HepG2 (cell line): ENCODE results near the gene ZNF416. TPM values are rescaled to one million over a fixed set of nuclear protein-coding genes. Genes with fewer than 3 reads are reported as not detected.
A peak's percentile ranks its signal among the peaks of the same experiment; 100 is the strongest.

Experiments used
- CBFB ChIP-seq: sonication (generic); formaldehyde crosslinking; IDR thresholded peaks from 2 replicates; pipeline ENCODE4 v1.4.0; 2020; ENCODE audit warnings: missing genetic modification reagents
- FOSL1 ChIP-seq: sonication (generic); formaldehyde crosslinking; IDR thresholded peaks from 2 replicates; pipeline ENCODE4 v1.9.0; 2021; ENCODE audit warnings: missing genetic modification reagents, borderline replicate concordance
- FOXK1 ChIP-seq: sonication (generic); formaldehyde crosslinking; IDR thresholded peaks from 2 replicates; pipeline ENCODE4 v1.4.0; 2020; ENCODE audit warnings: low read depth, missing genetic modification reagents, borderline replicate concordance
- FOXK2 ChIP-seq: fragments of 450-650 bp; IDR thresholded peaks from 2 replicates; pipeline ENCODE4 v1.6.1; 2016
- GFI1 ChIP-seq: sonication (generic); formaldehyde crosslinking; IDR thresholded peaks from 2 replicates; pipeline ENCODE4 v1.5.0; 2020; ENCODE audit warnings: missing genetic modification reagents, mild to moderate bottlenecking, borderline replicate concordance
- HCFC1 ChIP-seq: fragments of 150-350 bp; IDR thresholded peaks from 2 replicates; pipeline ENCODE4 v1.6.1; 2014; ENCODE audit warnings: low read depth, low read length
- MIER3 ChIP-seq: IDR thresholded peaks from 2 replicates; pipeline ENCODE4 v1.6.1; 2016; ENCODE audit warnings: missing compliant biosample characterization, borderline replicate concordance
- RFXANK ChIP-seq: IDR thresholded peaks from 2 replicates; pipeline ENCODE4 v1.6.1; 2016
- SMAD3 ChIP-seq: sonication (generic); formaldehyde crosslinking; IDR thresholded peaks from 2 replicates; pipeline ENCODE4 v1.4.0; 2020; ENCODE audit warnings: missing genetic modification reagents
- SP1 ChIP-seq, 2 experiments: fragments of 450-650 bp in 1 of 2; sonication (generic) in 1 of 2; formaldehyde crosslinking in 1 of 2; IDR thresholded peaks; 2 replicates each; pipeline versions ENCODE4 v1.4.0 to v1.6.1; 2016 to 2020; ENCODE audit warnings: missing genetic modification reagents in 1 of 2
- SRSF9 ChIP-seq: fragments of 200-400 bp; formaldehyde crosslinking; IDR thresholded peaks from 2 replicates; pipeline ENCODE4 v1.6.1; 2018; ENCODE audit warnings: borderline replicate concordance, mild to moderate bottlenecking, low read depth, low read length; ENCODE audit not compliant: insufficient read depth, poor library complexity, severe bottlenecking
- SUZ12 ChIP-seq: fragments of 150-350 bp; IDR thresholded peaks from 2 replicates; pipeline ENCODE4 v1.6.1; 2014; ENCODE audit warnings: low read depth, low read length
- ZMAT3 ChIP-seq: sonication (generic); formaldehyde crosslinking; conservative IDR thresholded peaks from 2 replicates; pipeline ENCODE4 v1.7.0; 2021; ENCODE audit warnings: missing genetic modification reagents
- ZNF205 ChIP-seq: IDR thresholded peaks from 2 replicates; pipeline ENCODE4 v1.6.1; 2018; ENCODE audit warnings: missing biosample characterization, missing genetic modification reagents
- ZNF235 ChIP-seq: sonication (generic); formaldehyde crosslinking; IDR thresholded peaks from 2 replicates; pipeline ENCODE4 v1.8.1; 2023; ENCODE audit warnings: mild to moderate bottlenecking, missing genetic modification reagents, borderline replicate concordance
- ZNF33B ChIP-seq: sonication (generic); formaldehyde crosslinking; IDR thresholded peaks from 2 replicates; pipeline ENCODE4 v1.5.1; 2020; ENCODE audit warnings: mild to moderate bottlenecking, missing genetic modification reagents
- ZNF564 ChIP-seq: sonication (generic); formaldehyde crosslinking; IDR thresholded peaks from 2 replicates; pipeline ENCODE4 v1.8.1; 2023; ENCODE audit warnings: mild to moderate bottlenecking, missing genetic modification reagents
- ZNF768 ChIP-seq: sonication (generic); formaldehyde crosslinking; IDR thresholded peaks from 2 replicates; pipeline ENCODE4 v1.4.0; 2020; ENCODE audit warnings: missing genetic modification reagents
- ZNF790 ChIP-seq: sonication (generic); formaldehyde crosslinking; IDR thresholded peaks from 2 replicates; pipeline ENCODE4 v1.8.0; 2022; ENCODE audit warnings: missing genetic modification reagents, mild to moderate bottlenecking, borderline replicate concordance
- ZSCAN30 ChIP-seq: sonication (generic); formaldehyde crosslinking; IDR thresholded peaks from 2 replicates; pipeline ENCODE4 v1.5.0; 2020; ENCODE audit warnings: mild to moderate bottlenecking, missing genetic modification reagents
- polyA plus RNA-seq, 8 experiments: library from polyadenylated mRNA; depleted of rRNA in 3 of 8; stranded (reverse) in 7 of 8; unstranded in 1 of 8; fragments of >200 nt; fragmentation: Illumina TruSeq in 4 of 8; extraction: Trizol in 4 of 8; gene quantifications; 2 replicates each; pipeline versions ENCODE4 v1.2.1 to v1.2.3, GENCODE V29; 2011 to 2016; ENCODE audit warnings: low read depth in 4 of 8, missing spikeins in 1 of 8, mixed read lengths in 1 of 8; ENCODE audit not compliant: insufficient read depth in 1 of 8
- total RNA-seq, 5 experiments: library from RNA; depleted of rRNA; stranded (reverse); fragments of >200 nt; fragmentation: Illumina TruSeq; extraction: Trizol; gene quantifications; 2 replicates each; pipeline ENCODE4 v1.2.3, GENCODE V29; 2016; ENCODE audit warnings: low read depth in 1 of 5
- TF ChIP-seq, protein P1 (sequence below): sonication (generic); formaldehyde crosslinking; IDR thresholded peaks from 2 replicates; pipeline ENCODE4 v1.5.1; 2020; ENCODE audit warnings: missing genetic modification reagents, mild to moderate bottlenecking, borderline replicate concordance
- TF ChIP-seq, protein P2 (sequence below): sonication (generic); formaldehyde crosslinking; IDR thresholded peaks from 2 replicates; pipeline ENCODE4 v1.4.0; 2020; ENCODE audit warnings: missing genetic modification reagents, borderline replicate concordance
- TF ChIP-seq, protein P3 (sequence below): sonication (generic); formaldehyde crosslinking; IDR thresholded peaks from 2 replicates; pipeline ENCODE4 v1.4.0; 2020; ENCODE audit warnings: missing genetic modification reagents

Gene ZNF416
- total and polyA plus RNA-seq, 2 of the 13 experiments (the other 11 are each of a cell fraction or from before 2014, with no cell fraction given): 1.5 to 5.3 TPM

DNA sequence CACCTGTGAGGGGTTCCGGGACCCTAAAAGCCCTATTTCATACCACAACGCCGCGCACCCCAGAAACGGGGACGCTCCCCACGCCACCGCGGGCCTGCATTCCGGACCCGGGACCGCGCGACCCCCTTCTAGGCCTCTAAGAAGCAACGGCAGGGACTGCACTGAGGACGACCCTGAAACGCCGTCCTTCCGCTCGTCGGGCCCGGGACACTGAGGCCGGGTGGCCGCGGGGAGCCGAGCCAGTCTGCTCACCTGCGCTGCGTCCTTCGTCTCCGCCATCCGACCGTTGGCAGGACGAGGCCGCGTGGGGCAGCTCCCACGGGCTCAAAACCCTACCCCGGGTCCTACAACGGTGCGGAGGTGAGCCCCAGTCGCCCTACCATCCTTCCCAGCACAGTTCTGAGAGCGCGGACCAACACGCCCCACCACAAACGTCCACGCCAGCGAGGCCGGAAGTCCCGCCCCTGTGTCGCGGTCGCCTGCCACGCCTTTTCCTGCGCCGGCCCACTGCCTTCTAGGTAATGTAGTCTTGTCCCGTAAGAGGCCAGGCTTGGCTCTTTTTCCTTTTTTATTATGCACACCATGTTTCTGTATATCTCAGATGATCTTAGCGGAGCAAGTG is 19.2 kb downstream of the ZNF416 start, which contains the start of gene ZNF550 (continued):
- TF ChIP-seq ZNF768: peak; percentile 22; the same call in 1 of the 2 replicates
- TF ChIP-seq ZNF235 (CRISPR knock-in tag): no peak
- TF ChIP-seq FOXK1 (CRISPR knock-in tag): peak; percentile 71
- TF ChIP-seq ZNF205 (CRISPR knock-in tag): 0 out of 2 replicates have a peak, but pooled peaks have one; percentile 36
- TF ChIP-seq, protein P1, sequence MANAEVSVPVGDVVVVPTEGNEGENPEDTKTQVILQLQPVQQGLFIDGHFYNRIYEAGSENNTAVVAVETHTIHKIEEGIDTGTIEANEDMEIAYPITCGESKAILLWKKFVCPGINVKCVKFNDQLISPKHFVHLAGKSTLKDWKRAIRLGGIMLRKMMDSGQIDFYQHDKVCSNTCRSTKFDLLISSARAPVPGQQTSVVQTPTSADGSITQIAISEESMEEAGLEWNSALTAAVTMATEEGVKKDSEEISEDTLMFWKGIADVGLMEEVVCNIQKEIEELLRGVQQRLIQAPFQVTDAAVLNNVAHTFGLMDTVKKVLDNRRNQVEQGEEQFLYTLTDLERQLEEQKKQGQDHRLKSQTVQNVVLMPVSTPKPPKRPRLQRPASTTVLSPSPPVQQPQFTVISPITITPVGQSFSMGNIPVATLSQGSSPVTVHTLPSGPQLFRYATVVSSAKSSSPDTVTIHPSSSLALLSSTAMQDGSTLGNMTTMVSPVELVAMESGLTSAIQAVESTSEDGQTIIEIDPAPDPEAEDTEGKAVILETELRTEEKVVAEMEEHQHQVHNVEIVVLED (CRISPR knock-in tag): peak; percentile 92
- TF ChIP-seq ZMAT3 (CRISPR knock-in tag): no peak
- 0 out of 2 replicates have a peak, but pooled peaks have one; percentile 45 for TF ChIP-seq MIER3
- TF ChIP-seq, protein P2, sequence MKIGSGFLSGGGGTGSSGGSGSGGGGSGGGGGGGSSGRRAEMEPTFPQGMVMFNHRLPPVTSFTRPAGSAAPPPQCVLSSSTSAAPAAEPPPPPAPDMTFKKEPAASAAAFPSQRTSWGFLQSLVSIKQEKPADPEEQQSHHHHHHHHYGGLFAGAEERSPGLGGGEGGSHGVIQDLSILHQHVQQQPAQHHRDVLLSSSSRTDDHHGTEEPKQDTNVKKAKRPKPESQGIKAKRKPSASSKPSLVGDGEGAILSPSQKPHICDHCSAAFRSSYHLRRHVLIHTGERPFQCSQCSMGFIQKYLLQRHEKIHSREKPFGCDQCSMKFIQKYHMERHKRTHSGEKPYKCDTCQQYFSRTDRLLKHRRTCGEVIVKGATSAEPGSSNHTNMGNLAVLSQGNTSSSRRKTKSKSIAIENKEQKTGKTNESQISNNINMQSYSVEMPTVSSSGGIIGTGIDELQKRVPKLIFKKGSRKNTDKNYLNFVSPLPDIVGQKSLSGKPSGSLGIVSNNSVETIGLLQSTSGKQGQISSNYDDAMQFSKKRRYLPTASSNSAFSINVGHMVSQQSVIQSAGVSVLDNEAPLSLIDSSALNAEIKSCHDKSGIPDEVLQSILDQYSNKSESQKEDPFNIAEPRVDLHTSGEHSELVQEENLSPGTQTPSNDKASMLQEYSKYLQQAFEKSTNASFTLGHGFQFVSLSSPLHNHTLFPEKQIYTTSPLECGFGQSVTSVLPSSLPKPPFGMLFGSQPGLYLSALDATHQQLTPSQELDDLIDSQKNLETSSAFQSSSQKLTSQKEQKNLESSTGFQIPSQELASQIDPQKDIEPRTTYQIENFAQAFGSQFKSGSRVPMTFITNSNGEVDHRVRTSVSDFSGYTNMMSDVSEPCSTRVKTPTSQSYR (CRISPR knock-in tag): no peak
- no peak for TF ChIP-seq SMAD3
- TF ChIP-seq FOSL1 (CRISPR knock-in tag): no peak
- TF ChIP-seq FOXK2: no peak
- TF ChIP-seq ZSCAN30 (CRISPR knock-in tag): no peak; the same call in 1 of the 2 replicates
- no peak for TF ChIP-seq SP1 (IDR thresholded peaks at IDR 0.05)
- TF ChIP-seq SP1 (CRISPR knock-in tag; IDR thresholded peaks at IDR 0.05): peak; percentile 96
- 0 out of 2 replicates have a peak, but pooled peaks have one; percentile 18 for TF ChIP-seq ZNF564 (CRISPR knock-in tag)
- TF ChIP-seq CBFB (CRISPR knock-in tag): peak; percentile 41; the same call in 1 of the 2 replicates
- TF ChIP-seq RFXANK (CRISPR knock-in tag): no peak
- peak; percentile 59; the same call in 1 of the 2 replicates for TF ChIP-seq ZNF33B (CRISPR knock-in tag)
- TF ChIP-seq GFI1: 0 out of 2 replicates have a peak, but pooled peaks have one; percentile 15
- peak; percentile 63 for TF ChIP-seq SUZ12
- no peak for TF ChIP-seq SRSF9
- TF ChIP-seq HCFC1: peak; percentile 90
- no peak for TF ChIP-seq ZNF790 (CRISPR knock-in tag)
- TF ChIP-seq, protein P3, sequence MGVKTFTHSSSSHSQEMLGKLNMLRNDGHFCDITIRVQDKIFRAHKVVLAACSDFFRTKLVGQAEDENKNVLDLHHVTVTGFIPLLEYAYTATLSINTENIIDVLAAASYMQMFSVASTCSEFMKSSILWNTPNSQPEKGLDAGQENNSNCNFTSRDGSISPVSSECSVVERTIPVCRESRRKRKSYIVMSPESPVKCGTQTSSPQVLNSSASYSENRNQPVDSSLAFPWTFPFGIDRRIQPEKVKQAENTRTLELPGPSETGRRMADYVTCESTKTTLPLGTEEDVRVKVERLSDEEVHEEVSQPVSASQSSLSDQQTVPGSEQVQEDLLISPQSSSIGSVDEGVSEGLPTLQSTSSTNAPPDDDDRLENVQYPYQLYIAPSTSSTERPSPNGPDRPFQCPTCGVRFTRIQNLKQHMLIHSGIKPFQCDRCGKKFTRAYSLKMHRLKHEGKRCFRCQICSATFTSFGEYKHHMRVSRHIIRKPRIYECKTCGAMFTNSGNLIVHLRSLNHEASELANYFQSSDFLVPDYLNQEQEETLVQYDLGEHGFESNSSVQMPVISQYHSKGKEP (CRISPR knock-in tag): no peak
